DMS79 treated with DMSO at 0.1 percent for 48 hours (cell line): ENCODE data around the gene ASPDH.

Source experiments
- DNase-seq: peaks from one replicate; lab custom pipeline; 2025; lab: John Stamatoyannopoulos, UW

ASPDH gene

DNA sequence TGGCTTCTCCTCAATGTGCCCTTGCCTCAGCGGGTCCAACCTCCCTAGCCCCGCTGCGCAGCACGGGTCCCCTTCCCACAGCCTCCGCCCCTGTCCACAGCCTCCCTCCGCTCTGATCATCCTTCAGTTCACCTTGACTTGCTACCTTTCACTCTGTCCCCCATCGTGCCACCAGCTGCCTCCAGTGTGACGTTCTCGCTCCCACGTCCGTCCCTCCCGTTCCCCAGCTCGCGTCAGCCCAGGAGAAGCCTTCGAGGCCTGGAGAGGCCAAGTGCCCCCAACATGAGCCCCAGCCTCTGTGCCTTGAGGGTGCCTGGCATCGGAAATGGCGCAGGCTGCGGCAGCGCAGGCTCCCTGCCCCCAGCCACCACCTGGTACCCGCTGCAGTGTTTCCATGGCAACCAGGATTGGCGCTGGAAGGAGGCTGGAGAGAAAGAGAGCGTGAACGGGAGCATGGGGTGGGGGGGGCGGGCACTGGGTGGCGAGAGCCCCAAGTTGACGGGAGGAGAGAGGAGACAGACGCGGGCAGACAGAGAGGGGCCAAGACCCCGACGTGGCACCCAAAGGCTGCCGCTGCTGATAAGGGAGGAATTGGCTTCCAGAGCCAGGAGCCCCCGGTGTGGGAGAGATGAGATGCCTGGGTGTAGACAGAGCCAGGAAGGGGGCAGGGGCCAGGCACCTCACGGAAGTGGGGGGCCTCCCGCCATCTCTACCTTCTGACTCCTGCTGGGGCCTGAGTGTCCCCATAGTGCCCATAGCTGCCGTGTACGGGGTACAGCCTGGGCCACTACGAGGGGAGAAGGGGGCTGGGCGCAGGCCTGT is 844 bp upstream of the ASPDH start:
- peak; percentile 79 for DNase-seq

- DNase-seq = no peak
These were observed 541 bp downstream of the ASPDH start for GRCh38 chr19:50512999-50513745.

DNA sequence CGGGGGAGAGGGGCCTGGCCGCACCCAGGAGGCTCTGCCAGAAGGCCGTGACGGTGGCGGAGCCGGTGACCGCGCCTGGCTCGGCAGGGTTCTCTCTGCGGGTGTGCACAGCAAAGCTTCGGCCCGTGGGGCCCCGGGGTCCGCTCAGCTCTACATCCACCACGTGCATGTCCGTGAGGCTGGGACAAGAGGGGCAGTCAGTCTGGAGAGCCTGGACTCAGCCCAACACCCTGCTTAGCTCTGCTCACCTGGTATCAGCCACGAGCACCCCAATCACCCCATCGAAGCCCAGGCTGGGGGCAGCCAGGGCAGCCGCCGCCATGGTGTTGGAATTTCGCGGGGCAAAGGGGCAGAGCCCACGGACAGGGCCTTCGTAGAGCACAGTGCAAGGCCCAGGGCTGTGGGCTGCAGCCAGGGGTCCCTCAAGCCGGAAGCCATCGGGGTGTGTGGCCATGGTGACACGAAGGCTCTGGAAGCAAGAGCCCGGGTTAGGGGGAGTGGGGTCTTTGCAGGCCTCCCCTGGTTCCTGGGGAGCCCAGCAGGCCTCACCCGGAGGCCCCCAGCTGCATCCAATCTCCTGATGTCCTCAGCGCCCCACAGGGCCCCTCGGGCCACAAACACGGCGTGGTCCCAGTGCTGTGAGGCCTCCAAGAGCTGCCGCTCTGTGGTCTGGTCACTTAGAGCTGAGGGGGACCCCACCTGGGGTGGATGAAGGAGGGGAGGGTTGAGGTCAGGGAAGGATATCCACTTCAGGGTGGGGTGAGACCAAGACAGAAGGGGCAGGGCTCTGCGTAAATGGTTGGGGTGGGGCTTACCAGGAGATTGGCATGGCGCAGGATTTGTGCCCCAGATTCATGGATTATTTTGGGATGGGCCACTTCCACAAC is 1.4 kb downstream of the ASPDH start:
- DNase-seq = no peak

DNA sequence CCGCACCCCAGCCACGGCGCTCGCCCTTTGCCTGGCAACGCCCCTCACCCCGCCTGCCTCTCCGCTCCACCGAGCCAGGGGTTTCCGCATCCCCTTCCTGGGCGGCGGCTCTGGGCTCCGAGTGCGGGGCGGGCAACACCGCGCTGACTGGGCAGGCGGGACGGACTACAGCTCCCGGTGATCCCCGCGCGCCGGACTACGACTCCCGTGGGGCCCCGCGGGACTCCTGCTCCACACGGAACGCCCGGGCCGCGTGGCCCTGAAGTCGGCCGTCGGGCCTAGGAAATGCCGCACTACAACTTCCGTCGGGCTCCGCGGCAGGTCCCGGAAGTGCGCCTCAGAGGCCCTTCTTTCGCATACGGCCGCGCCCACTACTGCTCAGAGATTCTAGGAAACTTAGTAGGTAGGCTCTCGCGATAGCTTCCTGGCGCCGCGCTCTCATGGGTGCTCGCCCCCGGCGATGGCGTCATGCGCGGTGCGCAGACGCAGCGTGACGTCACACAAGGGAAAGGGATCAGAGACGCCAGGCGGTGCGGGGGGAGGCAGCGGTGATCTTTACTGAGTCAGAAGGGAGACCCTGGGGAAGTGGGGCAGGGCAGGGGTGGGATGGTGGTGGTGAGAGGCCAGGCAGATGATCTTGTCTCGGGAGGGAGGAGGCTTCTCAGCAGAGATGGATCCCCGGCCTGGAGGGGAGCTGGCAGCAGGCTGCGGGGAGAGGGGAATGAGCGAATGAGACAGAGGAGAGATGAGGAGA is 2.5 kb downstream of the ASPDH start, which contains the start of gene JOSD2:
TSS of gene JOSD2 (minus strand) at position 123 of the 754 bp plus-strand sequence. CDS start 760 bp downstream, outside the sequence.
- peak; percentile 97 for DNase-seq

- peak; percentile 96 for DNase-seq
These were observed 3.0 kb downstream of the ASPDH start for GRCh38 chr19:50510700-50511068.

DNA sequence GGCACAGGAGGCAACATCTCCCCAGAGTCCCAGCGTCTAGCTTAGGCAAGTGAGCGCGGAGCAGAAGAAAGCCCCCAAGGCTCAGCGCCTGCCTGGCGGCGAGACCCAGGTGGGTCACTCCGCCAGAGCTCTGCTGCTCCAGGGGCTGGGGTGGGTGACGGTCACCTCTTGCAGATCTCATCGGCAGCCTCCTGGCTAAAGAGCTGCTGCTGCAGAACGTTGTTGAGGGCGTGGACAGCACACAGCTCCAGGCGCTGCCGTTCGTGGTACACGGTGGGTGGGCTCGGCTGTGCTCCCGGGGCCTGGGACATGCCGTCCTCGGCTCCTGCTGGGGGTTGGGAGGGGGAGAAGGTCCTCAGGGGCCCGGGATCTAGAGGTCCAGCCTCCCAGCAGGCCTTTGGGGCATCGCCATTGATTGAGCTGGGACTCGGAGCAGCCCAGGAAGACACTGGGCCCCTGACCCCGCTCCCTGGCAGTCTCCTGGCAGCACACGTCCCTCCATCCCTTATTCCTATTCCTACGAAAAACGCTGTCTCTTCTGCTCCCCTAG is 3.5 kb downstream of the ASPDH start:
- DNase-seq = no peak

- no peak for DNase-seq
These were observed 4.3 kb downstream of the ASPDH start for GRCh38 chr19:50509366-50509765.

GRCh38 chr19:50508843-50509190 is 4.9 kb downstream of the ASPDH start:
- no peak for DNase-seq

DNA sequence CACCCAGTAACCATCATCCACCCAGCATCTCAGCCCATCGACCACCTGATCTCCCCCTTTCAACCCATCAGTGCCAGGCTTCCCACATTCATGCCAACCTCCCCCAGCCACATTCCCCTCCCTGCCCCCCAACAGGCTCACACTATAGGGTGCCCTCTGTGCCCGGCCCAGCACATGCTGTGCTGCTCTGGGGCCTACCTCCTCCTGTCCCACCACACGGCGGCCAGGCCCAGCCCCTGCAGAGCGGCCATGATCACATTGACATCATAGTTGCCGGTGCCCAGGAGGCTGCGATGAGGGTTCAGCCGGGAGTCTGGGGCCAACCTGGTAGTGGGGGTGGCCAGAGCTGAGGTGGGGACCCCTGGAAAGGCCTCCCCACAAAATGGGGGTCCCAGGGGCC is 6.3 kb downstream of the ASPDH start:
- DNase-seq = no peak

DNA sequence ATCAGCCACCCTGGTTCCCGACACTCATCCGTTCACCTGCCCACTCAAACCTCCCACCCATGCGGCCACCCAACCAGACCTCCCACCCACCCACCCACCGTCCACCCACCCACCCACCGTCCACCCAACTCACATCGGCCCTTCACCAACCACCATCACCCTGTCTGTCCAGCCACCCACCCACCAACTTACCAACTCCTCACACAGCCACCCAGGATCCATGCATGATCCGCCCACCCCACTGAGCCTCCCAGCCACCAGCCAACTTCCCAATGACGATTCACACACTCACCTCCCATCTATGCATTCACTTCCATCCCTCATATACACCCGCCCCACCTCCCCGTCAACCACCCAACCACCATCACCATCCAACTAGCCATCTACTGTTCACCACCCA is 7.0 kb downstream of the ASPDH start:
- DNase-seq = no peak

GRCh38 chr19:50505856-50506611 is 7.7 kb downstream of the ASPDH start:
- no peak for DNase-seq

DNA sequence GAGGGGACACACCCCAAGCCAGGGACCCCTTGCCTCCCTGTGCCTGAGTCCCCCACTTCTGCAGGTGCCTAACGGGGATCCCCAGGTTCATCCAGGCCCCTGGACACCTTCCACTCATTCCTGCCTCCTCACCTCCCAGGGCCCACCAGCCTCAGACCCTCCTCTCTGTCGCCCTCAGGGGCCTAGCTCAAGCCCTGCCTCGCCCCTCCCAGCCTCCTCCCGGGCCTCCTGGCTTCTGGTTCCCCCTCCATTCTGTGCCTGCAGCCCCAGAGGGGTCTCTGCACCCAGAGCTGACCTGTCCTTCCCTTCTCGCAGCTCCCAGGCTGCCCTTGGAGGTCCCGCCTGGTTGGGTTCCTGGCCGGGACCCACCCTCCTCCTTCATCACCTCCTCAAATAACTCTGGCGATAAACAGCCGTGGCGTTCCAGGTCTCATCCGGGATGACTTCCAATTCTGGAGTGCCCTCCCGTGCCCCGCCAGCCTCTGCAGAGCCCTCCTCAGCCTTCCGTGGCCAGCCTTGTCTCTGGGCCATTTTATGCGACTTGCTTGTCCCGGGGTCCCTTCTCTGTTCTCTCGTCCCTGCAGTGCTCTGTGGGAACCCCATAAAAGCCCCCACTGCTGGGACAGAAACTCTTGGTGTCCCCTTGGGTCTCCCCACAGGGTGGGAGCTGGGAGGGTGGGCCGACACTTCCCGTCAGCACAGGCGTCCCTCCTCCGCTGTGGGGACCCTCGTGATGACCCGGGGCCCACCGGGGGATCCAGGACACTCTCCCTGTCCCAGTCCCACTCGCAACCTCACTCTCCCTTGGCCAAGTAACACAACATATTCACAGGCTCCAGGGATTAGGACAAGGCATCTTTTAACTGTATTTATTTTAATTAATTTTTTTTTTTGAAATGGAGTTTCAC is 11.9 kb downstream of the ASPDH start:
- DNase-seq = peak; percentile 76

GRCh38 chr19:50501186-50501567 is 12.5 kb downstream of the ASPDH start:
- no peak for DNase-seq

GRCh38 chr19:50500753-50501151 is 13.0 kb downstream of the ASPDH start:
- no peak for DNase-seq

DNA sequence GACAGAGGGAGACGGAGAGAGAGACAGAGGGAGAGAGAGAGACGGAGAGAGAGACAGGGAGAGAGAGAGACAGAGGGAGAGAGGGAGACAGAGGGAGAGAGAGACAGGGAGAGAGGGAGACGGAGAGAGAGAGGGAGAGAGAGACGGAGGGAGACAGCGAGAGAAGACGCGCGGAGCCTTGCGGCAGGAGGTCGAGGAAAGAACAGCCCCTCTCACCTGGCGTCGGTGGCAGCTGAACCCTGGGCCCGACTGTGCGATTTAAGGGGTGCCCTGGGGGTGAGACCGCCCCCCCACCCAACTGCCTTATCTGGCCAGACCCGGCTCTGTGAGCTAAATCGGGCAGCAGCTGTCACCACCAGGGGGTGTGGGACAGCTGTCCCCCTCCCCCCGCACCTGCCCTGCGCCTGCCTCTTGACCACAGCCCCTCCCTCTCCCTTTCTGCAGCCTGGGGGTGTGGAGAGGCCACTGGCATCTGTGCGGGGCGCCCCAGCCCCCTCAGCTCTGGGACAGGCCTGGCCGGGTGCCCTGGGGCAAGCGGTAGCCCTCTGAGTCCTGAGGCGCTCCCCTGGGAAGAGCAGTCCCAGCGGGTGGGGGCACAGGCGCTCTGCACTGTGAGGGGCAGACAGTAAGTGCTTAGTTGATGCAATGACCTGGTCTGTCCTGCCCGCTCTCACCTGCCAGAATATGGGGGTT is 13.5 kb downstream of the ASPDH start:
- peak; percentile 29 for DNase-seq

DNA sequence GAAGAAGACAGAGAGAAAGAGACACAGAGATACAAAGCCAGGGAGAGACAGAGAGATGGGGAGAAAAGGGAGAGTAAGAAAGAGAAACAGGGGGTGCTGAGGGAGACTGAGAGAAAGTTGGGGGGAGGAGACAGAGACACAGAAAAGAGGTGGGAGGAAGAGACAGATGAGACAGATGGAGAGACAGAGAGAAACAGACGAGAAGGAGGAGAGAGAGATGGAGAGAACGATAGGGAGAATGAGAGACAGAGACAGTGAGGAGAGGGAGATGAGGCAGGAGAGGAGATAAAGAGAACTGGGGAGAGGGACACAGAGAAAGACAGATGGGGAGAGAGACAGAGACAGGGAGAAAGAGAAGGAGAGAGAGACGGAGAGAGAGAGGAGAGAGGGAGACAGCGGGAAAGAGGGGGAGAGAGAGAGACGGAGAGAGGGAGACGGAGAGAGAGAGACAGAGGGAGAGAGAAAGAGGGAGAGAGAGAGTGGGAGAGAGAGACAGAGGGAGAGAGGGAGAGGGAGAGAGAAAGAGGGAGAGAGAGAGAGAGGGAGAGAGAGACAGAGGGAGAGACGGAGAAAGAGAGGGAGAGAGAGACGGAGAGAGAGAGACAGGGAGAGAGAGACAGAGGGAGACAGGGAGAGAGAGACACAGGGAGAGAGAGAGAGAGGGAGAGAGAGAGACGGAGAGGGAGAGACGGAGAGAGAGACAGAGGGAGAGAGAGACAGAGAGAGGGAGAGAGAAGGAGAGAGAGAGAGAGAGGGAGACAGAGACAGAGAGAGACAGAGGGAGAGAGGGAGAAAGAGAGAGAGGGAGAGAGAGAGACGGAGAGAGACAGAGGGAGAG is 15.3 kb downstream of the ASPDH start:
- no peak for DNase-seq

DNA sequence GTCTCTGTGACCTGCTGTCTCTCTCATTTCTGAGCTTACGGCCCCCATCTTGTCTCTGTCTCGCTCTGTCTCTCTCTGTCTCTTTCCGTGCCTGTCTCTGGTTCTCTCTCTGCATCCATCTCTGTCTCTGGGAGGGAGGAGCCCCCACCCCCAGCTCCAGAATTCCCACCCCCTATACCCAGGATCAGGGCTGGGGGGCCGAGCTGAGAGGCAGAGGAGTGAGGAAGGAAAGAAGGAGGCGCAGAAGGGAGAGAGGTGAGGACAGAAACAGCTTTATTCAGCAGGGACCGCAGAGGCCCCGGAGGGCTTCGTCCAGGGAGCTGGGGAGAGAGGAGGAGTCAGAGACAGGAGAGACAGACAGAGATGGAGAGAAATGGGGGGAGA is 16.7 kb downstream of the ASPDH start:
- DNase-seq = no peak
